SK-N-SH treated with all-trans-retinoic acid at 6 μM for 48 hours (cell line): ENCODE data around the gene AFF1.

ENCODE experiments used
- GLIS3 ChIP-seq: fragments of 250-450 bp; sonication (Bioruptor Pico); IDR thresholded peaks from 2 replicates; pipeline ENCODE4 v1.5.0; 2020; ENCODE audit warnings: mild to moderate bottlenecking, moderate library complexity
- OSR1 ChIP-seq: fragments of 250-450 bp; sonication (Bioruptor Pico); IDR thresholded peaks from 2 replicates; pipeline ENCODE4 v1.8.0; 2022; ENCODE audit warnings: moderate library complexity, mild to moderate bottlenecking, inconsistent platforms
- PATZ1 ChIP-seq: fragments of 250-450 bp; sonication (Bioruptor Pico); IDR thresholded peaks from 2 replicates; pipeline ENCODE4 v1.8.0; 2020; ENCODE audit warnings: mild to moderate bottlenecking, moderate library complexity, borderline replicate concordance
- ZFP30 ChIP-seq: fragments of 450-650 bp; formaldehyde crosslinking; IDR thresholded peaks from 2 replicates; pipeline ENCODE4 v1.5.0; 2022; ENCODE audit warnings: mild to moderate bottlenecking, moderate library complexity

- TF ChIP-seq GLIS3 (CRISPR knock-in tag) (no peak), ZFP30 (no peak), OSR1 (CRISPR knock-in tag) (no peak), PATZ1 (CRISPR knock-in tag) (no peak)
Observed at GRCh38 chr4:86942185-86942666, 7.4 kb downstream of the AFF1 start.
